ENCODE data around the gene PTK6.

PTK6 gene

DNA sequence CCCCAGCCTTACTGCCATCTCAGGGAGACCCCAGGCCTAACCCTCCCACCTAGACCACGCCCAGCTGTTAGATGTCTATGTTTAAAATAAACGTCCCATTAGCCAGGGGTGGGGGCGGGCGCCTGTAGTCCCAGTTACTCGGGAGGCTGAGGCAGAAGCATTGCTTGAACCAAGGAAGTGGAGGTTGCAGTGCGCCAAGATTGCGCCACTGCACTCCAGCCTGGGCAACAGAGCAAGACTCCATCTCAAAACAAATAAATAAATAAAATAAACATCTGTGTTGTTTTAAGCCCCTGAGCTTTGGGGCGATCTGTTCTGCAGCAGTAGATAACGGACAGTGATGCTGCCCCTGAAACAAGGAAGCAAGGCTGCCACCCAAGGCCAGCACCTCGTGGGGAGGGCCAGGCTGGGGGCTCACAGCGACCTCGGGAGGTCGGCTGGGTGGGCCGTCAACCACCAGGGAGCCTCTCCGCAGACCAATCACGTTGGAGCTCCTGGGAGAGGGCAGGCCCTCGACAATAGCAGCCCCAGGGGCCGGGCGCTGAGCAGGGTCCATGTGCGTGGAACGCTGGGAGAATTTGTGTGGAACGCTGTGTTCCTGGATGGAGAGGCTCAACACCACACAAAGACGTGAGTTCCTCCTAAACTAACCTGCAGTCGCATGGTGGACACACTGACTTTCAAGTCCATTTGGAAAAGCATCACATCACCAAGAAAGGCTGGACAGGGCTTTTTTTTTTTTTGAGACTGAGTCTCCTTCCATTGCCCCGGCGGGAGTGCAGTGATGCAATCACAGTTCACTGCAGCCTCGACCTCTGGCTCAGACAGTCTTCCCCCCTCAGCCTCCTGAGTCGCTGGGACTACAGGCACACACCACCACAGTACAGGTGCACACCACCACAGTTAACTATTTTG lies 37.9 kb upstream of the PTK6 start:
- H3K36me3 ChIP-seq (replicated peaks; ENCODE audit: insufficient read depth, low read length), result no peaks in the 10 kb centered on the region
- H3K27me3 ChIP-seq (replicated peaks; ENCODE audit: insufficient read depth, low read length), result peaks cover 47% of the 10 kb centered on the region
- H3K79me2 ChIP-seq (ENCODE audit: low read length), result peaks cover 4% of the 10 kb centered on the region; the same call in 1 of the 2 replicates
- H4K20me1 ChIP-seq (ENCODE audit: insufficient read depth, low read length), result no peaks in the 10 kb centered on the region
- TF ChIP-seq, protein P1, sequence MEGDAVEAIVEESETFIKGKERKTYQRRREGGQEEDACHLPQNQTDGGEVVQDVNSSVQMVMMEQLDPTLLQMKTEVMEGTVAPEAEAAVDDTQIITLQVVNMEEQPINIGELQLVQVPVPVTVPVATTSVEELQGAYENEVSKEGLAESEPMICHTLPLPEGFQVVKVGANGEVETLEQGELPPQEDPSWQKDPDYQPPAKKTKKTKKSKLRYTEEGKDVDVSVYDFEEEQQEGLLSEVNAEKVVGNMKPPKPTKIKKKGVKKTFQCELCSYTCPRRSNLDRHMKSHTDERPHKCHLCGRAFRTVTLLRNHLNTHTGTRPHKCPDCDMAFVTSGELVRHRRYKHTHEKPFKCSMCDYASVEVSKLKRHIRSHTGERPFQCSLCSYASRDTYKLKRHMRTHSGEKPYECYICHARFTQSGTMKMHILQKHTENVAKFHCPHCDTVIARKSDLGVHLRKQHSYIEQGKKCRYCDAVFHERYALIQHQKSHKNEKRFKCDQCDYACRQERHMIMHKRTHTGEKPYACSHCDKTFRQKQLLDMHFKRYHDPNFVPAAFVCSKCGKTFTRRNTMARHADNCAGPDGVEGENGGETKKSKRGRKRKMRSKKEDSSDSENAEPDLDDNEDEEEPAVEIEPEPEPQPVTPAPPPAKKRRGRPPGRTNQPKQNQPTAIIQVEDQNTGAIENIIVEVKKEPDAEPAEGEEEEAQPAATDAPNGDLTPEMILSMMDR (IDR thresholded peaks at IDR 0.05; ENCODE audit: low read length), result no peak
- no peak for TF ChIP-seq EZH2 (optimal IDR thresholded peaks at IDR 0.05; ENCODE audit: low read depth, low read length)
- TF ChIP-seq EZH2phosphoT487 (IDR thresholded peaks at IDR 0.05; ENCODE audit: low read length), result no peak
- no peaks in the 10 kb centered on the region for H3K9me3 ChIP-seq (replicated peaks; ENCODE audit: insufficient read depth, low read length)
- no peak overlapping the region for H3K27ac ChIP-seq (ENCODE audit: low read length)
- no peak for DNase-seq
- H3K4me2 ChIP-seq (ENCODE audit: low read depth, low read length), result peak overlapping the region; percentile 98; the same call in 1 of the 2 replicates
- H3K4me3 ChIP-seq (ENCODE audit: low read length), result no peak overlapping the region
- no peak overlapping the region for H3K9ac ChIP-seq (ENCODE audit: low read length)
- H3F3A ChIP-seq (ENCODE audit: insufficient read depth, low read length), result no peaks in the 10 kb centered on the region
- peak overlapping the region; percentile 94; the same call in 1 of the 2 replicates for H2AFZ ChIP-seq (ENCODE audit: low read length)
- H3K9me2 ChIP-seq (replicated peaks; ENCODE audit: insufficient read depth, low read length), result no peaks in the 10 kb centered on the region
- peaks cover 5% of the 10 kb centered on the region; the same call in 1 of the 2 replicates for H3K4me1 ChIP-seq (ENCODE audit: low read length)

GRCh38 chr20:63574156-63574828 lies 37.1 kb upstream of the PTK6 start, which contains the start of gene HELZ2:
TSS of gene HELZ2 (minus strand) at chr20:63574239. CDS start at chr20:63572385, 1,854 bp downstream.
- H3K4me2 ChIP-seq (ENCODE audit: low read depth, low read length), result peak within 1 kb of the TSS; percentile 98
- H3K9ac ChIP-seq (ENCODE audit: low read length), result peak within 1 kb of the TSS; percentile 81
- H3K4me1 ChIP-seq (ENCODE audit: low read length), result peaks cover 9% of the 10 kb centered on the region
- no peaks in the 10 kb centered on the region for H3K9me2 ChIP-seq (replicated peaks; ENCODE audit: insufficient read depth, low read length)
- TF ChIP-seq EZH2 (optimal IDR thresholded peaks at IDR 0.05; ENCODE audit: low read depth, low read length) (no peak), EZH2phosphoT487 (IDR thresholded peaks at IDR 0.05; ENCODE audit: low read length) (no peak)
- TF ChIP-seq, protein P1 (IDR thresholded peaks at IDR 0.05; ENCODE audit: low read length), result no peak
- H4K20me1 ChIP-seq (ENCODE audit: insufficient read depth, low read length), result no peaks in the 10 kb centered on the region
- no peaks in the 10 kb centered on the region for H3K36me3 ChIP-seq (replicated peaks; ENCODE audit: insufficient read depth, low read length)
- H3K79me2 ChIP-seq (ENCODE audit: low read length), result peaks cover 4% of the 10 kb centered on the region; the same call in 1 of the 2 replicates
- H2AFZ ChIP-seq (ENCODE audit: low read length), result peak within 1 kb of the TSS; percentile 94
- H3K27ac ChIP-seq (ENCODE audit: low read length), result no peak within 1 kb of the TSS
- H3K9me3 ChIP-seq (replicated peaks; ENCODE audit: insufficient read depth, low read length), result no peaks in the 10 kb centered on the region
- peak; percentile 78 for DNase-seq
- H3F3A ChIP-seq (ENCODE audit: insufficient read depth, low read length), result no peaks in the 10 kb centered on the region
- peak within 1 kb of the TSS; percentile 80 for H3K4me3 ChIP-seq (ENCODE audit: low read length)
- peaks cover 39% of the 10 kb centered on the region for H3K27me3 ChIP-seq (replicated peaks; ENCODE audit: insufficient read depth, low read length)

DNA sequence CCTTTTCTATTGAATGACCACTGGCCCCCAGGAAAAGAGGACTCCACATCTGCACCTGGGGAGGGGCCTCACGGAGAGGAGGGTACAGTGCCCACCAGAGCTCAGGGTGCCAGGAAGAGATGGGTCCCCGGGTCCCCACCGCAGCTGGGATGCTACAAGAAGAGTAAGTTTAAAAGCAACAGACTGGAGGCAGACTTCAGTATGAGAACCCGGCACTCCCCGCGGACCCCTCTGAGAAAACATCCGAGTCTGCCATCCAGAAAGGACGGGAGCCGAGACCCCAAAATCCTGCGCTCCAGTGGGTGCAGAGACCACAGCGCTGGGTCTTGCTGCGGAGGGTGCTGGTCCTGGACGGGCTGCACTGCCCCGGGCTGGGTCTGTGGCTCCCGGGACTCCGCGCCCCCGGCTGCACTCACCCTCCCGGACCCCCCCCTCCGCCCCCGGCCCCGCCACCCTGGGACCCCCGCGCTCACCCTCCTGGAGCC lies 36.5 kb upstream of the PTK6 start:
- Histone ChIP-seq H2AFZ (ENCODE audit: low read length) (0 out of 2 replicates have a peak overlapping the region, but pooled peaks have one; percentile 23), H3K4me1 (ENCODE audit: low read length) (peaks cover 15% of the 10 kb centered on the region), H3K79me2 (ENCODE audit: low read length) (peaks cover 4% of the 10 kb centered on the region; the same call in 1 of the 2 replicates), H3K9me2 (replicated peaks; ENCODE audit: insufficient read depth, low read length) (no peaks in the 10 kb centered on the region), H4K20me1 (ENCODE audit: insufficient read depth, low read length) (no peaks in the 10 kb centered on the region), H3K4me3 (ENCODE audit: low read length) (peak overlapping the region; percentile 80), H3K27ac (ENCODE audit: low read length) (no peak overlapping the region), H3K27me3 (replicated peaks; ENCODE audit: insufficient read depth, low read length) (peaks cover 33% of the 10 kb centered on the region), H3K9ac (ENCODE audit: low read length) (peak overlapping the region; percentile 81), H3K4me2 (ENCODE audit: low read depth, low read length) (peak overlapping the region; percentile 94), H3K36me3 (replicated peaks; ENCODE audit: insufficient read depth, low read length) (no peaks in the 10 kb centered on the region), H3F3A (ENCODE audit: insufficient read depth, low read length) (peaks cover under 1% of the 10 kb centered on the region; the same call in 1 of the 2 replicates), H3K9me3 (replicated peaks; ENCODE audit: insufficient read depth, low read length) (no peaks in the 10 kb centered on the region)
- TF ChIP-seq EZH2phosphoT487 (IDR thresholded peaks at IDR 0.05; ENCODE audit: low read length) (no peak), EZH2 (optimal IDR thresholded peaks at IDR 0.05; ENCODE audit: low read depth, low read length) (no peak)
- TF ChIP-seq, protein P1 (IDR thresholded peaks at IDR 0.05; ENCODE audit: low read length), result no peak
- DNase-seq, result no peak

All from MM.1S (cell line).